HepG2 (cell line): ENCODE measurements around the gene RHOBTB3. TPM values are rescaled to one million over a fixed set of nuclear protein-coding genes. Genes with fewer than 3 reads are reported as not detected.

Experiments
- ASH2L ChIP-seq: fragments of 300-600, 200-600 bp; sonication (generic); IDR thresholded peaks from 2 replicates; pipeline ENCODE4 v1.7.0; 2017; ENCODE audit warnings: low read depth, mild to moderate bottlenecking, moderate library complexity, mixed read lengths, low read length; ENCODE audit not compliant: insufficient read length
- CENPBD1 ChIP-seq: sonication (generic); formaldehyde crosslinking; IDR thresholded peaks from 2 replicates; pipeline ENCODE4 v1.8.0; 2022; ENCODE audit warnings: missing genetic modification reagents, low read depth, mild to moderate bottlenecking, borderline replicate concordance
- KDM4B ChIP-seq: sonication (generic); formaldehyde crosslinking; IDR thresholded peaks from 2 replicates; pipeline ENCODE4 v1.4.0; 2020; ENCODE audit warnings: missing genetic modification reagents
- KLF11 ChIP-seq: IDR thresholded peaks from 2 replicates; pipeline ENCODE4 v1.6.1; 2016; ENCODE audit warnings: missing compliant biosample characterization
- MEIS2 ChIP-seq: sonication (generic); formaldehyde crosslinking; IDR thresholded peaks from 2 replicates; pipeline ENCODE4 v1.9.0; 2021; ENCODE audit warnings: mild to moderate bottlenecking, missing genetic modification reagents
- MXD3 ChIP-seq: IDR thresholded peaks from 2 replicates; pipeline ENCODE4 v1.6.1; 2016; ENCODE audit warnings: mild to moderate bottlenecking, missing biosample characterization, missing genetic modification reagents
- SMAD1 ChIP-seq: sonication (generic); formaldehyde crosslinking; IDR thresholded peaks from 2 replicates; pipeline ENCODE4 v1.4.0; 2020; ENCODE audit warnings: missing genetic modification reagents, low read depth, mild to moderate bottlenecking, borderline replicate concordance
- SSRP1 ChIP-seq: IDR thresholded peaks from 2 replicates; pipeline ENCODE4 v1.6.1; 2016; ENCODE audit warnings: control low read depth
- TBL1XR1 ChIP-seq: fragments of 150-350 bp; IDR thresholded peaks from 2 replicates; pipeline ENCODE4 v1.6.1; 2014; ENCODE audit warnings: borderline replicate concordance, low read length; ENCODE audit not compliant: partially characterized antibody
- ZBTB26 ChIP-seq: IDR thresholded peaks from 2 replicates; pipeline ENCODE4 v1.6.1; 2016; ENCODE audit warnings: missing compliant biosample characterization, missing genetic modification reagents, borderline replicate concordance
- ZEB1 ChIP-seq: IDR thresholded peaks from 2 replicates; pipeline ENCODE4 v1.6.1; 2012; ENCODE audit warnings: mild to moderate bottlenecking, low read depth, inconsistent platforms; ENCODE audit not compliant: insufficient replicate concordance
- ZNF205 ChIP-seq: IDR thresholded peaks from 2 replicates; pipeline ENCODE4 v1.6.1; 2018; ENCODE audit warnings: missing biosample characterization, missing genetic modification reagents
- ZNF503 ChIP-seq: sonication (generic); formaldehyde crosslinking; IDR thresholded peaks from 2 replicates; pipeline ENCODE4 v1.4.0; 2020; ENCODE audit warnings: missing genetic modification reagents
- polyA plus RNA-seq, 8 experiments: library from polyadenylated mRNA; depleted of rRNA in 3 of 8; stranded (reverse) in 7 of 8; unstranded in 1 of 8; fragments of >200 nt; fragmentation: Illumina TruSeq in 4 of 8; extraction: Trizol in 4 of 8; gene quantifications; 2 replicates each; pipeline versions ENCODE4 v1.2.1 to v1.2.3, GENCODE V29; 2011 to 2016; ENCODE audit warnings: low read depth in 4 of 8, missing spikeins in 1 of 8, mixed read lengths in 1 of 8; ENCODE audit not compliant: insufficient read depth in 1 of 8
- total RNA-seq, 5 experiments: library from RNA; depleted of rRNA; stranded (reverse); fragments of >200 nt; fragmentation: Illumina TruSeq; extraction: Trizol; gene quantifications; 2 replicates each; pipeline ENCODE4 v1.2.3, GENCODE V29; 2016; ENCODE audit warnings: low read depth in 1 of 5
- TF ChIP-seq, protein P1 (sequence below): sonication (generic); formaldehyde crosslinking; IDR thresholded peaks from 2 replicates; pipeline ENCODE4 v1.5.1; 2020; ENCODE audit warnings: mild to moderate bottlenecking, missing genetic modification reagents, borderline replicate concordance
- TF ChIP-seq, protein P2 (sequence below): sonication (generic); formaldehyde crosslinking; IDR thresholded peaks from 2 replicates; pipeline ENCODE4 v1.4.0; 2020; ENCODE audit warnings: mild to moderate bottlenecking, missing genetic modification reagents
- TF ChIP-seq, protein P3 (sequence below): sonication (generic); formaldehyde crosslinking; IDR thresholded peaks from 2 replicates; pipeline ENCODE4 v1.4.0; 2020; ENCODE audit warnings: missing genetic modification reagents

The RHOBTB3 gene
- total and polyA plus RNA-seq, 2 of the 13 experiments (the other 11 are each of a cell fraction or from before 2014, with no cell fraction given) = 31.6 to 35.4 TPM

GRCh38 chr5:95781101-95781583, 50.0 kb downstream of the RHOBTB3 start (continued):
- TF ChIP-seq CENPBD1 (CRISPR knock-in tag) (no peak), SMAD1 (CRISPR knock-in tag) (no peak), KDM4B (CRISPR knock-in tag) (no peak), SSRP1 (CRISPR knock-in tag) (no peak), ZEB1 (no peak), TBL1XR1 (no peak), ZNF205 (CRISPR knock-in tag) (no peak), ASH2L (no peak), MXD3 (CRISPR knock-in tag) (no peak), ZNF503 (CRISPR knock-in tag) (0 out of 2 replicates have a peak, but pooled peaks have one; percentile 14), MEIS2 (CRISPR knock-in tag) (no peak), KLF11 (no peak), ZBTB26 (CRISPR knock-in tag) (no peak)
- TF ChIP-seq, protein P1, sequence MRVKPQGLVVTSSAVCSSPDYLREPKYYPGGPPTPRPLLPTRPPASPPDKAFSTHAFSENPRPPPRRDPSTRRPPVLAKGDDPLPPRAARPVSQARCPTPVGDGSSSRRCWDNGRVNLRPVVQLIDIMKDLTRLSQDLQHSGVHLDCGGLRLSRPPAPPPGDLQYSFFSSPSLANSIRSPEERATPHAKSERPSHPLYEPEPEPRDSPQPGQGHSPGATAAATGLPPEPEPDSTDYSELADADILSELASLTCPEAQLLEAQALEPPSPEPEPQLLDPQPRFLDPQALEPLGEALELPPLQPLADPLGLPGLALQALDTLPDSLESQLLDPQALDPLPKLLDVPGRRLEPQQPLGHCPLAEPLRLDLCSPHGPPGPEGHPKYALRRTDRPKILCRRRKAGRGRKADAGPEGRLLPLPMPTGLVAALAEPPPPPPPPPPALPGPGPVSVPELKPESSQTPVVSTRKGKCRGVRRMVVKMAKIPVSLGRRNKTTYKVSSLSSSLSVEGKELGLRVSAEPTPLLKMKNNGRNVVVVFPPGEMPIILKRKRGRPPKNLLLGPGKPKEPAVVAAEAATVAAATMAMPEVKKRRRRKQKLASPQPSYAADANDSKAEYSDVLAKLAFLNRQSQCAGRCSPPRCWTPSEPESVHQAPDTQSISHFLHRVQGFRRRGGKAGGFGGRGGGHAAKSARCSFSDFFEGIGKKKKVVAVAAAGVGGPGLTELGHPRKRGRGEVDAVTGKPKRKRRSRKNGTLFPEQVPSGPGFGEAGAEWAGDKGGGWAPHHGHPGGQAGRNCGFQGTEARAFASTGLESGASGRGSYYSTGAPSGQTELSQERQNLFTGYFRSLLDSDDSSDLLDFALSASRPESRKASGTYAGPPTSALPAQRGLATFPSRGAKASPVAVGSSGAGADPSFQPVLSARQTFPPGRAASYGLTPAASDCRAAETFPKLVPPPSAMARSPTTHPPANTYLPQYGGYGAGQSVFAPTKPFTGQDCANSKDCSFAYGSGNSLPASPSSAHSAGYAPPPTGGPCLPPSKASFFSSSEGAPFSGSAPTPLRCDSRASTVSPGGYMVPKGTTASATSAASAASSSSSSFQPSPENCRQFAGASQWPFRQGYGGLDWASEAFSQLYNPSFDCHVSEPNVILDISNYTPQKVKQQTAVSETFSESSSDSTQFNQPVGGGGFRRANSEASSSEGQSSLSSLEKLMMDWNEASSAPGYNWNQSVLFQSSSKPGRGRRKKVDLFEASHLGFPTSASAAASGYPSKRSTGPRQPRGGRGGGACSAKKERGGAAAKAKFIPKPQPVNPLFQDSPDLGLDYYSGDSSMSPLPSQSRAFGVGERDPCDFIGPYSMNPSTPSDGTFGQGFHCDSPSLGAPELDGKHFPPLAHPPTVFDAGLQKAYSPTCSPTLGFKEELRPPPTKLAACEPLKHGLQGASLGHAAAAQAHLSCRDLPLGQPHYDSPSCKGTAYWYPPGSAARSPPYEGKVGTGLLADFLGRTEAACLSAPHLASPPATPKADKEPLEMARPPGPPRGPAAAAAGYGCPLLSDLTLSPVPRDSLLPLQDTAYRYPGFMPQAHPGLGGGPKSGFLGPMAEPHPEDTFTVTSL = no peak
- TF ChIP-seq, protein P2, sequence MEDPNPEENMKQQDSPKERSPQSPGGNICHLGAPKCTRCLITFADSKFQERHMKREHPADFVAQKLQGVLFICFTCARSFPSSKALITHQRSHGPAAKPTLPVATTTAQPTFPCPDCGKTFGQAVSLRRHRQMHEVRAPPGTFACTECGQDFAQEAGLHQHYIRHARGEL (CRISPR knock-in tag) = no peak
- TF ChIP-seq, protein P3, sequence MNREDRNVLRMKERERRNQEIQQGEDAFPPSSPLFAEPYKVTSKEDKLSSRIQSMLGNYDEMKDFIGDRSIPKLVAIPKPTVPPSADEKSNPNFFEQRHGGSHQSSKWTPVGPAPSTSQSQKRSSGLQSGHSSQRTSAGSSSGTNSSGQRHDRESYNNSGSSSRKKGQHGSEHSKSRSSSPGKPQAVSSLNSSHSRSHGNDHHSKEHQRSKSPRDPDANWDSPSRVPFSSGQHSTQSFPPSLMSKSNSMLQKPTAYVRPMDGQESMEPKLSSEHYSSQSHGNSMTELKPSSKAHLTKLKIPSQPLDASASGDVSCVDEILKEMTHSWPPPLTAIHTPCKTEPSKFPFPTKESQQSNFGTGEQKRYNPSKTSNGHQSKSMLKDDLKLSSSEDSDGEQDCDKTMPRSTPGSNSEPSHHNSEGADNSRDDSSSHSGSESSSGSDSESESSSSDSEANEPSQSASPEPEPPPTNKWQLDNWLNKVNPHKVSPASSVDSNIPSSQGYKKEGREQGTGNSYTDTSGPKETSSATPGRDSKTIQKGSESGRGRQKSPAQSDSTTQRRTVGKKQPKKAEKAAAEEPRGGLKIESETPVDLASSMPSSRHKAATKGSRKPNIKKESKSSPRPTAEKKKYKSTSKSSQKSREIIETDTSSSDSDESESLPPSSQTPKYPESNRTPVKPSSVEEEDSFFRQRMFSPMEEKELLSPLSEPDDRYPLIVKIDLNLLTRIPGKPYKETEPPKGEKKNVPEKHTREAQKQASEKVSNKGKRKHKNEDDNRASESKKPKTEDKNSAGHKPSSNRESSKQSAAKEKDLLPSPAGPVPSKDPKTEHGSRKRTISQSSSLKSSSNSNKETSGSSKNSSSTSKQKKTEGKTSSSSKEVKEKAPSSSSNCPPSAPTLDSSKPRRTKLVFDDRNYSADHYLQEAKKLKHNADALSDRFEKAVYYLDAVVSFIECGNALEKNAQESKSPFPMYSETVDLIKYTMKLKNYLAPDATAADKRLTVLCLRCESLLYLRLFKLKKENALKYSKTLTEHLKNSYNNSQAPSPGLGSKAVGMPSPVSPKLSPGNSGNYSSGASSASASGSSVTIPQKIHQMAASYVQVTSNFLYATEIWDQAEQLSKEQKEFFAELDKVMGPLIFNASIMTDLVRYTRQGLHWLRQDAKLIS (CRISPR knock-in tag) = no peak
